T-helper 1 cell treated with Interleukin-12 subunit alpha and Interleukin-12 subunit beta and Interleukin-4 antibody, amounts not matched to agents 30 ng/mL and 1 ng/mL, for 36 hours (primary cell): ENCODE data around the gene PCDHA7. TPM values are rescaled to one million over a fixed set of nuclear protein-coding genes. Genes with fewer than 3 reads are reported as not detected.
"Not testable (repeated sequence)": the region's sequence is repeated elsewhere in the genome, so short reads cannot be mapped to it uniquely, and the experiment has no call there.

Source experiments
- intact Hi-C: fragments of 100-400 bp; cut with micrococcal nuclease; formaldehyde crosslinking; loops from one replicate; pipeline ENCODE4 v1.15.1; 2024
- total RNA-seq: library from RNA; stranded (reverse); gene quantifications from 2 replicates; pipeline ENCODE4 v1.2.3, GENCODE V29; 2022

Gene PCDHA7
- total RNA-seq, 1 donor from 2014 or later, result not detected

DNA sequence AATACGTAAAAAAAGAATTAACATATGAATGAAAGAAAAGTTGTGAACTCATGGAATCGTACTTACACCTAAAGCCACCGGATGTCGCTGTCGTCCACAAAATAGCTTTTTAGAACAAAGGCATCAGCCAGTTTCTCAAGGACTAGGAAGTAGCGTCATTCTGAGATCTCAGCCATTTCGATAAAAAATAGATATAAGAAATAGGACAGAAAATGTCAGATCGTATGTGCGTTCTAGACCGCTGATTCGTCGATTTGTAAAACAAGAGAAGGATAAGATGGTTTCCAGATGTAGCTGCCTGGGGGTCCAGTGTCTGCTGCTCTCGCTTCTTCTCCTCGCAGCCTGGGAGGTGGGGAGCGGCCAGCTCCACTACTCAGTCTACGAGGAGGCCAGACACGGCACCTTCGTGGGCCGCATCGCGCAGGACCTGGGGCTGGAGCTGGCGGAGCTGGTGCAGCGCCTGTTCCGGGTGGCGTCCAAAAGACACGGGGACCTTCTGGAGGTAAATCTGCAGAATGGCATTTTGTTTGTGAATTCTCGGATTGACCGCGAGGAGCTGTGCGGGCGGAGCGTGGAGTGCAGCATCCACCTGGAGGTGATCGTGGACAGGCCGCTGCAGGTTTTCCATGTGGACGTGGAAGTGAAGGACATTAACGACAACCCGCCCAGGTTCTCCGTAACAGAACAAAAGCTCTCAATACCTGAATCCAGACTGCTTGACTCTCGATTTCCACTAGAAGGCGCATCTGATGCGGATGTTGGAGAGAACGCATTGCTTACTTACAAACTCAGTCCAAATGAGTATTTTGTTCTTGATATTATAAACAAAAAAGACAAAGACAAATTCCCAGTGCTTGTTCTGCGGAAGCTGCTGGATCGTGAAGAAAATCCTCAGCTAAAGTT lies 22.0 kb downstream of the PCDHA7 start, which contains the start of gene PCDHA10:
TSS of gene PCDHA10 (plus strand) at position 126 of the 903 bp plus-strand sequence. CDS start at position 278, 152 bp downstream.
- intact Hi-C loops, result no loop called here

DNA sequence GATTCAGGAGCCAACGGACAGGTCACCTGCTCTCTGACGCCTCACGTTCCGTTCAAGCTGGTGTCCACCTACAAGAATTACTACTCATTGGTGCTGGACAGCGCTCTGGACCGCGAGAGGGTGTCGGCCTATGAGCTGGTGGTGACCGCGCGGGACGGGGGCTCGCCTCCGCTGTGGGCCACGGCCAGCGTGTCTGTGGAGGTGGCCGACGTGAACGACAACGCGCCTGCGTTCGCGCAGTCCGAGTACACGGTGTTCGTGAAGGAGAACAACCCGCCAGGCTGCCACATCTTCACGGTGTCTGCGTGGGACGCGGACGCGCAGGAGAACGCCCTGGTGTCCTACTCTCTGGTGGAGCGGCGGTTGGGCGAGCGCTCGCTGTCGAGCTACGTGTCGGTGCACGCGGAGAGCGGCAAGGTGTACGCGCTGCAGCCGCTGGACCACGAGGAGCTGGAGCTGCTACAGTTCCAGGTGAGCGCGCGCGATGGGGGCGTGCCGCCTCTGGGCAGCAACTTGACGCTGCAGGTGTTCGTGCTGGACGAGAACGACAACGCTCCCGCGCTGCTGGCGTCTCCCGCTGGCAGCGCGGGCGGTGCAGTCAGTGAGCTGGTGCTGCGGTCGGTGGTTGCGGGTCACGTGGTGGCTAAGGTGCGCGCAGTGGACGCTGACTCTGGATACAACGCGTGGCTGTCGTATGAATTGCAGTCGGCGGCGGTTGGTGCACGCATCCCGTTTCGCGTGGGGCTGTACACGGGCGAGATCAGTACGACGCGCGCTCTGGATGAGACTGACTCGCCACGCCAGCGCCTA lies 23.3 kb downstream of the PCDHA7 start:
- intact Hi-C loops, result no loop called here

DNA sequence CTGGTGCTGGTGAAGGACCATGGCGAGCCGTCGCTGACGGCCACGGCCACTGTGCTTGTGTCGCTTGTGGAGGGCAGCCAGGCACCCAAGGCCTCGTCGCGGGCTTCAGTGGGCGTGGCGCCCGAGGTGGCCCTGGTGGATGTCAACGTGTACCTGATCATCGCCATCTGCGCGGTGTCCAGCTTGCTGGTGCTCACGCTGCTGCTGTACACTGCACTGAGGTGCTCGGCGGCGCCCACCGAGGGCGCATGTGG lies 23.8 kb downstream of the PCDHA7 start:
- intact Hi-C loops, result no loop called here

DNA sequence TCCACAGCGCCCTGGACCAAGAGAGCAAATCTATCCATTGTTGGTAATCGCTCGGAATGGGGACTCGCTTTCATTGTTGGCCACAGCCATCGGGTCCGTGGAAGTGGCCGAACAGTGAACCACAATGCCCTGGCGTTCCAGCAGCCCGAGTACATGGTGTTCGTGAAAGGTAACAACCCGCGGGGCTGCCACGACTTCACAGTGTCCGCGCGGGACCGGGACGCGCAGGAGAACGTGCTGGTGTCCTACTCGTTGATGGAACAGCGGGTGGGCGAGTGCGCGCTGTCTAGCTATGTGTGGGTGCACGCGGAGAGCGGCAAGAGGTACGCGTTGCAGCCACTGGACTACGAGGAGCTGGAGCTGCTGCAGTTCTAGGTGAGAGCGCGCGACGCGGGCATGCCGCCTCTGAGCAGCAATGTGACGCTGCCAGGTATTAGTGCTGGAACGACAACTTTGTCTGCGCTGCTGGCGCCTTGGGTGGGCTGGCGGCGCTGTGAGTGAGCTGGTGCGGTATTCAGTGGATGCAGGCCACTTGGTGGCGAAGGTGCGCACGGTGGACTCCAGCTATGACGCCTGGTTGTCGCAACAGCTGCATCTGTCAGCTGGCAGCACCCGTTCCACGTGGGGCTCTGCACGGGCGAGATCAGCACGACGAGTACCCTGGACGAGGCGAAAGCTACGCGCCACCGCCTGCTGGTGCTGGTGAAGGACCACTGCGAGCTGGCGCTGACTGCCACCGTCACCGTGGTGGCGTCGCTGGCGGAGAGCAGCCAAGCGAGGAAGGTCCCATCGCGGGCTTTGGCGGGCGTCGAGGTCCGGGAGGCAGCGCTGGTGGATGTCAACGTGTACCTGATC lies 28.6 kb downstream of the PCDHA7 start:
- intact Hi-C loops, result loop anchor here (10.0 kb wide), 1 partner anchor 502 kb away; the partner anchor contains the start of gene PCDHGA5

DNA sequence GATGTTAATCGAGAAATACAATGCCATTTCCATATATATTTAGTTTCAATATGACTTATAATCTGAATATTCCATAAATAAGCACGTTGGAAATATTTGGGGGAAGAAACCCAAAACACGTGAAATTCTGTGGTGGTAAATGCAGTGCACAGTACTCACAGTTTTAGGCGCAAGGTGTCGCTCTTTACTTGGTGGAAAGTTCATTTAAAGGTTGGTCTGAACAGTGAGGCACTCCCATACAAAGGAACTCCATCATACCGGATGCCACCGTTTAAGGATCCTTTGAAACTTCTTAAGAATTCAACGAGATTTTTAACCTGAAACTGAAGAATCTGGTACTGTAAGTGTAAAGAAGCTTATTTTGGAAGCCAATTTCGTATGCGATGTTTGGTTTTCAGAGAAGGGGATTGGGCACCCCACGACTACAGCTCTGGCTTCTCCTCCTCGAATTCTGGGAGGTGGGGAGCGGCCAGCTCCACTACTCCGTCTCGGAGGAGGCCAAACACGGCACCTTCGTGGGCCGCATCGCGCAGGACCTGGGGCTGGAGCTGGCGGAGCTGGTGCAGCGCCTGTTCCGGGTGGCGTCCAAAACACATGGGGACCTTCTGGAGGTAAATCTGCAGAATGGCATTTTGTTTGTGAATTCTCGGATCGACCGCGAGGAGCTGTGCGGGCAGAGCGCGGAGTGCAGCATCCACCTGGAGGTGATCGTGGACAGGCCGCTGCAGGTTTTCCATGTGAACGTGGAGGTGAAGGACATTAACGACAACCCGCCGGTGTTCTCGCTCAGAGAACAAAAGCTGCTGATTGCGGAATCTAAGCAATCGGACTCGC lies 34.9 kb downstream of the PCDHA7 start, which contains the start of gene PCDHA11:
TSS of gene PCDHA11 (plus strand) at position 237 of the 834 bp plus-strand sequence. CDS start at position 384, 147 bp downstream.
- intact Hi-C loops, result loop anchor here (10.0 kb wide), 1 partner anchor 496 kb away; the partner anchor contains the start of gene PCDHGA5

DNA sequence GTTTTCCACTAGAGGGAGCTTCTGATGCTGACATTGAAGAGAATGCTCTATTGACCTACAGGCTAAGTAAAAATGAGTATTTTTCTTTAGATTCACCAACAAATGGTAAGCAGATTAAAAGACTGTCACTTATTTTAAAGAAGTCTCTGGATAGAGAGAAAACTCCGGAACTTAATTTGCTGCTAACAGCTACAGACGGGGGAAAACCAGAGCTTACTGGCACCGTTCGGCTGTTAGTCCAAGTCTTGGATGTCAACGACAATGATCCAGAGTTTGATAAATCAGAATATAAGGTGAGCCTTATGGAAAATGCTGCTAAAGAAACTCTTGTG lies 35.5 kb downstream of the PCDHA7 start:
- intact Hi-C loops, result loop anchor here (10.0 kb wide), 1 partner anchor 495 kb away; the partner anchor contains the start of gene PCDHGA5

DNA sequence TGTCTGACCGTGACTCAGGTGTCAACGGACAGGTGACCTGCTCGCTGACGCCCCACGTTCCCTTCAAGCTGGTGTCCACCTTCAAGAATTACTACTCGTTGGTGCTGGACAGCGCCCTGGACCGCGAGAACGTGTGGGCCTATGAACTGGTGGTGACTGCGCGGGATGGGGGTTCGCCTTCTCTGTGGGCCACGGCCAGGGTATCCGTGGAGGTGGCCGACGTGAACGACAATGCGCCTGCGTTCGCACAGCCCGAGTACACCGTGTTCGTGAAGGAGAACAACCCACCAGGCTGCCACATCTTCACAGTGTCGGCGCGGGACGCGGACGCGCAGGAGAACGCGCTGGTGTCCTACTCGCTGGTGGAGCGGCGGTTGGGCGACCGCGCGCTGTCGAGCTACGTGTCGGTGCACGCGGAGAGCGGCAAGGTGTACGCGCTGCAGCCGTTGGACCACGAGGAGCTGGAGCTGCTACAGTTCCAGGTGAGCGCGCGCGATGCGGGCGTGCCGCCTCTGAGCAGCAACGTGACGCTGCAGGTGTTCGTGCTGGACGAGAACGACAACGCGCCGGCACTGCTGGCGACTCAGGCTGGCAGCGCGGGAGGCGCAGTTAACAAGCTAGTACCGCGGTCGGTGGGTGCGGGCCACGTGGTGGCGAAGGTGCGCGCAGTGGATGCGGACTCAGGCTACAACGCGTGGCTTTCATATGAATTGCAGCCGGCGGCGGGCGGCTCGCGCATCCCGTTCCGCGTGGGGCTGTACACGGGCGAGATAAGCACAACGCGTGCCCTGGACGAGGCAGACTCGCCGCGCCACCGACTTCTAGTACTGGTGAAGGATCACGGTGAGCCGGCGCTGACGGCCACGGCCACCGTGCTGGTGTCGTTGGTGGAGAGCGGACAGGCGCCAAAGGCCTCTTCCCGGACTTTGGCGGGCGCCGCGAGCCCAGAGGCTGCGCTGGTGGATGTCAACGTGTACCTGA lies 36.4 kb downstream of the PCDHA7 start:
- intact Hi-C loops, result no loop called here

DNA sequence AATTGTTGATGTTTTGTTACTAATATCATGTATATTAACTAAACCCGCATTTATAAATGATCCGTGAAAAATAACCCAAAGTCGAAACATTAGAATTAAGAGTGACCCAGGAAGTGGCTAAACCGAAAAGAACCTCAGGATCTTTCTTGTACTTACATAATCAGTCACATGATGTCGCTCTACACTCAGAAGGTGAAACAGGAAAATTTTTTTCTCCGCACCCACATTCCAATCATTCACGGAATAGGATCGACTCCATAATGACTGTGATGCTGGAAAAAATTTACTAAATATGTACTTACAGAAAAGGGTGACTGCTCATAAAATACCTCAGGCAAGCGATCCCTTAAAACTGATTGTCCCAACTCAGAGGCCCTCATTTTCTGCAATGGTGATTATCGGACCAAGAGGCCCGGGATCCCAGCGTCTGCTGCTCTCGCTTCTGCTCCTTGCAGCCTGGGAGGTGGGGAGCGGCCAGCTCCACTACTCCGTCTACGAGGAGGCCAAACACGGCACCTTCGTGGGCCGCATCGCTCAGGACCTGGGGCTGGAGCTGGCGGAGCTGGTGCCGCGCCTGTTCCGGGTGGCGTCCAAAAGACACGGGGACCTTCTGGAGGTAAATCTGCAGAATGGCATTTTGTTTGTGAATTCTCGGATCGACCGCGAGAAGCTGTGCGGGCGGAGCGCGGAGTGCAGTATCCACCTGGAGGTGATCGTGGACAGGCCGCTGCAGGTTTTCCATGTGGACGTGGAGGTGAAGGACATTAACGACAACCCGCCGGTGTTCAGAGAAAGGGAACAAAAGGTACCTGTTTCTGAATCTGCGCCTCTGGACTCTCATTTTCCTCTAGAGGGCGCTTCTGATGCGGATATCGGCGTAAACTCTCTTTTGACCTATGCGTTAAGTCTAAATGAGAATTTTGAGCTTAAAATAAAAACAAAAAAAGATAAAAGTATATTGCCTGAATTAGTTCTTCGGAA lies 41.3 kb downstream of the PCDHA7 start, which contains the start of gene PCDHA12:
TSS of gene PCDHA12 (plus strand) at position 224 of the 981 bp plus-strand sequence. CDS start at position 389, 165 bp downstream.
- intact Hi-C loops, result no loop called here

DNA sequence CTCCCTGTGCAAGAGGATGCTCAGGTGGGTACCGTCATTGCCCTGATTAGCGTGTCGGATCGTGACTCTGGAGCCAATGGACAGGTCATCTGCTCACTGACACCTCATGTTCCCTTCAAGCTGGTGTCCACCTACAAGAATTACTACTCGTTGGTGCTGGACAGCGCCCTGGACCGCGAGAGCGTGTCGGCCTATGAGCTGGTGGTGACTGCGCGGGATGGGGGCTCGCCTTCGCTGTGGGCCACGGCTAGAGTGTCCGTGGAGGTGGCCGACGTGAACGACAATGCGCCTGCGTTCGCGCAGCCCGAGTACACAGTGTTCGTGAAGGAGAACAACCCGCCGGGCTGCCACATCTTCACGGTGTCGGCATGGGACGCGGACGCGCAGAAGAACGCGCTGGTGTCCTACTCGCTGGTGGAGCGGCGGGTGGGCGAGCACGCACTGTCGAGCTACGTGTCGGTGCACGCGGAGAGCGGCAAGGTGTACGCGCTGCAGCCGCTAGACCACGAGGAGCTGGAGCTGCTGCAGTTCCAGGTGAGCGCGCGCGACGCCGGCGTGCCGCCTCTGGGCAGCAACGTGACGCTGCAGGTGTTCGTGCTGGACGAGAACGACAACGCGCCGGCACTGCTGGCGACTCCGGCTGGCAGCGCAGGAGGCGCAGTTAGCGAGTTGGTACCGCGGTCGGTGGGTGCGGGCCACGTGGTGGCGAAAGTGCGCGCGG lies 42.6 kb downstream of the PCDHA7 start:
- intact Hi-C loops, result not testable (repeated sequence)

DNA sequence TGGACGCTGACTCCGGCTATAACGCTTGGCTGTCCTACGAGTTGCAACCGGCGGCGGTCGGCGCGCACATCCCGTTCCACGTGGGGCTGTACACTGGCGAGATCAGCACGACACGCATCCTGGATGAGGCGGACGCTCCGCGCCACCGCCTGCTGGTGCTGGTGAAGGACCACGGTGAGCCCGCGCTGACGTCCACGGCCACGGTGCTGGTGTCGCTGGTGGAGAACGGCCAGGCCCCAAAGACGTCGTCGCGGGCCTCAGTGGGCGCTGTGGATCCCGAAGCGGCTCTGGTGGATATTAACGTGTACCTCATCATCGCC lies 43.2 kb downstream of the PCDHA7 start:
- intact Hi-C loops, result no loop called here

DNA sequence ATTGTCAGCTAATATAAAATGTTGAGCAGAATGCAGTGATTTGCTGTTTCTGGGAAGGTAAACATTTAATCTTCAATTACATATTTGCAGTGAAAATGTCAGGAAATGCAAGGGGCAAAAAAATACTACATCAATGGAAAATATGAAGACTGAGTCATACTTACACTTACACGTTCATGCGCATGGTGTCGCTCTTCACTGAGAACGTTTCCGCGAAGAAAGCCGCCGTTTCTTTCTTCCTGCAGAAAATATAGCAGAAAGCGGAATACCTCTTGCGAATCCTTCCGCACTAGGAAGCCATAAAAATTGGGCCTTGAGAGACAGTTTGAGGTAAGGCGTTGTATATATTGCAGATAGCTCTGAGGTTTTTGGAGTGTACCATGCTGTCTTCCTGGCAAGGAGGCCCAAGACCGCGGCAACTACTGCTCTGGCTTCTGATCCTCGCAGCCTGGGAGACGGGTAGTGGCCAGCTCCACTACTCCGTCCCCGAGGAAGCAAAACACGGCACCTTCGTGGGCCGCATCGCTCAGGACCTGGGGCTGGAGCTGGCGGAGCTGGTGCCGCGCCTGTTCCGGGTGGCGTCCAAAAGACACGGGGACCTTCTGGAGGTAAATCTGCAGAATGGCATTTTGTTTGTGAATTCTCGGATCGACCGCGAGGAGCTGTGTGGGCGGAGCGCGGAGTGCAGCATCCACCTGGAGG lies 48.0 kb downstream of the PCDHA7 start, which contains the start of gene PCDHA13:
TSS of gene PCDHA13 (plus strand) at position 236 of the 702 bp plus-strand sequence. CDS start at position 381, 145 bp downstream.
- intact Hi-C loops, result loop anchor here (5.0 to 10.0 kb wide), 2 partner anchors 90 to 273 kb away; partner anchors contain the start of genes PCDHA2 and PCDHB6

DNA sequence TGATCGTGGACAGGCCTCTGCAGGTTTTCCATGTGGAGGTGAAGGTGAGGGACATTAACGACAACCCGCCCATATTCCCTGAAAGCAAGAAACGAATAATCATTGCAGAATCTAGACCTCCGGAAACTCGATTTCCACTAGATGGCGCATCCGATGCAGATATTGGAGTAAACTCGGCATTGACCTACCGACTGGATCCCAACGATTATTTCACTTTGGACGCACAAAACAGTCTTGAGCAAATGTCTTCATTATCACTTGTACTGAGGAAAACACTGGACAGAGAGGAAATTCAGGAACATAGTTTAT lies 48.5 kb downstream of the PCDHA7 start:
- intact Hi-C loops, result loop anchor here (5.0 to 10.0 kb wide), 2 partner anchors 90 to 272 kb away; partner anchors contain the start of genes PCDHA2 and PCDHB6

DNA sequence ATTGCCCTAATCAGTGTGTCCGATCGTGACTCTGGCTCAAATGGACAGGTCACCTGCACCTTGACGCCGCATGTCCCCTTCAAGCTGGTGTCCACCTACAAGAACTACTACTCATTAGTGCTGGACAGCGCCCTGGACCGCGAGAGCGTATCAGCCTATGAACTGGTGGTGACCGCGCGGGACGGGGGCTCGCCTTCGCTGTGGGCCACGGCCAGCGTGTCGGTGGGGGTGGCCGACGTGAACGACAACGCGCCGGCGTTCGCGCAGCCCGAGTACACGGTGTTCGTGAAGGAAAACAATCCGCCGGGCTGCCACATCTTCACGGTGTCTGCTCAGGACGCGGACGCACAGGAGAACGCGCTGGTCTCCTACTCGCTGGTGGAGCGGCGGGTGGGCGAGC lies 49.3 kb downstream of the PCDHA7 start:
- intact Hi-C loops, result loop anchor here (5.0 to 10.0 kb wide), 2 partner anchors 91 to 271 kb away; partner anchors contain the start of genes PCDHA2 and PCDHB6

DNA sequence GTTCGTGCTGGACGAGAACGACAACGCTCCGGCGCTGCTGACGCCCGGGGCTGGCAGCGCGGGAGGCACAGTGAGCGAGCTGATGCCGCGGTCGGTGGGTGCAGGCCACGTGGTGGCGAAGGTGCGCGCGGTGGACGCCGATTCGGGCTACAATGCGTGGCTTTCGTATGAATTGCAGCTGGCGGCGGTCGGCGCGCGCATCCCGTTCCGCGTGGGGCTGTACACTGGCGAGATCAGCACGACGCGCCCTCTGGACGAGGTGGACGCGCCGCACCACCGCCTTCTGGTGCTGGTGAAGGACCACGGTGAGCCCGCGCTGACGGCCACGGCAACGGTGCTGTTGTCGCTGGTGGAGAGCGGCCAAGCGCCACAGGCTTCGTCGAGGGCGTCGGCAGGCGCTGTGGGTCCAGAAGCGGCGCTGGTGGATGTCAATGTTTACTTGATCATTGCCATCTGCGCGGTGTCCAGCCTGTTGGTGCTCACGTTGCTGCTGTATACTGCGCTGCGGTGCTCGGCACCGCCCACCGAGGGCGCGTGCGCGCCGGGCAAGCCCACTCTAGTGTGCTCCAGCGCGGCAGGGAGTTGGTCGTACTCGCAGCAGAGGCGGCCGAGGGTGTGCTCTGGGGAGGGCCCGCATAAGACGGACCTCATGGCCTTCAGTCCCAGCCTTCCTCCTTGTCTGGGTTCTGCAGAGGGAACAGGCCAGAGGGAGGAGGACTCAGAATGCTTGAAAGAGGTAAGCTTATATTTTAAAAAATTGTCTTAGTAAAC lies 50.0 kb downstream of the PCDHA7 start:
- intact Hi-C loops, result loop anchor here (5.0 to 10.0 kb wide), 2 partner anchors 92 to 271 kb away; partner anchors contain the start of genes PCDHA2 and PCDHB6
